HepG2 (cell line): Measurements from ENCODE around the gene CTNNA3. TPM values are rescaled to one million over a fixed set of nuclear protein-coding genes. Genes with fewer than 3 reads are reported as not detected.

Experiments used
- ATAC-seq: fragments of 200-7000 bp; cut with Tn5 transposase; 3 replicates; pipeline ENCODE4 v1.9.1; 2020; ENCODE audit warnings: mild to moderate bottlenecking, moderate library complexity
- BruUV-seq: library from RNA; stranded (reverse); fragments of 400-500 nt; replicated peaks from 2 replicates; lab custom pipeline; 2021; lab: Mats Ljungman, UMichigan
- CTCF ChIA-PET: fragments of 300-600 bp; formaldehyde crosslinking; extraction: SDS; loops from one replicate; lab custom pipeline; 2021; ENCODE audit warnings: low total read pairs, inconsistent platforms, low intra/inter-chr PET ratio; lab: Yijun Ruan, JAX
- POLR2A ChIA-PET: fragments of 350-600 bp; sonication (Branson Sonifier 250); formaldehyde crosslinking; loops from one replicate; lab custom pipeline; 2020; ENCODE audit warnings: antibody characterized with exemption, inconsistent platforms; lab: Yijun Ruan, JAX
- DNase-seq: peaks from one replicate; pipeline ENCODE4 v3.0.0-alpha.2; 2015; ENCODE audit warnings: low spot score
- FAIRE-seq: peaks from 3 replicates; lab custom pipeline; 2011; peaks lifted over from hg19 to GRCh38; lab: Jason Lieb, UNC
- H2AFZ ChIP-seq: one replicate; pipeline ENCODE4 v1.6.1; 2011; ENCODE audit warnings: low read length, inconsistent platforms
- H3K27ac ChIP-seq: fragments of 300-600 bp; 3 replicates; pipeline ENCODE4 v1.8.0; 2011; ENCODE audit warnings: mixed run types, mild to moderate bottlenecking, mixed read lengths, low read length, inconsistent platforms; ENCODE audit not compliant: insufficient read depth; ENCODE audit errors: extremely low read length
- H3K27me3 ChIP-seq, 2 experiments: fragments of 200-600 bp in 1 of 2; 2 replicates in 1 of 2; 3 replicates in 1 of 2; pipeline versions ENCODE4 v1.6.0 to v1.8.0; 2011; ENCODE audit warnings: low read length in 2 of 2, mild to moderate bottlenecking in 2 of 2, moderate library complexity in 2 of 2, inconsistent platforms in 1 of 2; ENCODE audit not compliant: insufficient read depth in 2 of 2, control insufficient read depth in 1 of 2
- H3K36me3 ChIP-seq, 2 experiments: fragments of 200-600 bp in 1 of 2; replicated peaks in 1 of 2; 2 replicates in 1 of 2; 3 replicates in 1 of 2; pipeline versions ENCODE4 v1.5.1 to v1.8.0; 2011; ENCODE audit warnings: low read length in 2 of 2, inconsistent platforms in 1 of 2; ENCODE audit not compliant: insufficient read depth in 2 of 2, control insufficient read depth in 1 of 2
- H3K4me1 ChIP-seq: 2 replicates; pipeline ENCODE4 v1.5.1; 2012; ENCODE audit warnings: low read length, inconsistent platforms; ENCODE audit not compliant: insufficient read depth
- H3K4me2 ChIP-seq: 2 replicates; pipeline ENCODE4 v1.6.0; 2011; ENCODE audit warnings: low read depth, low read length, inconsistent platforms
- H3K4me3 ChIP-seq, 3 experiments: fragments of 200-600 bp in 1 of 3; sonication (generic), shearing (Covaris generic) in 1 of 3; replicated peaks in 1 of 3; 2 replicates each; pipeline ENCODE4 v1.5.1; 2011 to 2016; ENCODE audit warnings: low read length in 3 of 3, inconsistent platforms in 2 of 3, low read depth in 2 of 3, mild to moderate bottlenecking in 2 of 3, control low read depth in 1 of 3, mixed read lengths in 1 of 3; ENCODE audit not compliant: insufficient read depth in 1 of 3
- H3K79me2 ChIP-seq: one replicate; pipeline ENCODE4 v1.6.1; 2011; ENCODE audit warnings: low read length, inconsistent platforms; ENCODE audit not compliant: insufficient read depth
- H3K9ac ChIP-seq: 2 replicates; pipeline ENCODE4 v1.6.0; 2011; ENCODE audit warnings: mild to moderate bottlenecking, low read depth, low read length, inconsistent platforms; ENCODE audit not compliant: insufficient read depth
- H3K9me3 ChIP-seq: 2 replicates; pipeline ENCODE4 v1.5.1; 2012; ENCODE audit warnings: mild to moderate bottlenecking, low read length
- H4K20me1 ChIP-seq: 2 replicates; pipeline ENCODE4 v1.6.0; 2011; ENCODE audit warnings: inconsistent platforms, mild to moderate bottlenecking, low read length, moderate library complexity; ENCODE audit not compliant: insufficient read depth
- CENPBD1 ChIP-seq: sonication (generic); formaldehyde crosslinking; IDR thresholded peaks from 2 replicates; pipeline ENCODE4 v1.8.0; 2022; ENCODE audit warnings: missing genetic modification reagents, low read depth, mild to moderate bottlenecking, borderline replicate concordance
- DRAP1 ChIP-seq: IDR thresholded peaks from 2 replicates; pipeline ENCODE4 v1.6.1; 2016; ENCODE audit warnings: missing genetic modification reagents, missing compliant biosample characterization
- ELF1 ChIP-seq: sonication (generic); formaldehyde crosslinking; IDR thresholded peaks from 2 replicates; pipeline ENCODE4 v1.4.0; 2020; ENCODE audit warnings: missing genetic modification reagents
- MAFF ChIP-seq: IDR thresholded peaks from 2 replicates; pipeline ENCODE4 v1.6.1; 2011; ENCODE audit warnings: low read depth, low read length, improper control_type of control experiment
- MAFK ChIP-seq, 2 experiments: IDR thresholded peaks in 1 of 2; conservative IDR thresholded peaks in 1 of 2; 2 replicates each; pipeline ENCODE4 v1.6.1; 2011; ENCODE audit warnings: improper control_type of control experiment in 2 of 2, low read length in 2 of 2
- NCOA5 ChIP-seq: sonication (generic); formaldehyde crosslinking; IDR thresholded peaks from 2 replicates; pipeline ENCODE4 v1.4.0; 2020; ENCODE audit warnings: missing genetic modification reagents
- NFE2L2 ChIP-seq: fragments of 150-350 bp; IDR thresholded peaks from 2 replicates; pipeline ENCODE4 v1.6.1; 2014; ENCODE audit warnings: low read length
- SMARCC2 ChIP-seq: fragments of 450-650 bp; IDR thresholded peaks from 2 replicates; pipeline ENCODE4 v1.6.1; 2017; ENCODE audit warnings: antibody characterized with exemption, mild to moderate bottlenecking
- SMC3 ChIP-seq: IDR thresholded peaks from 2 replicates; pipeline ENCODE4 v1.6.1; 2011; ENCODE audit warnings: low read length, improper control_type of control experiment
- TRAFD1 ChIP-seq: sonication (generic); formaldehyde crosslinking; IDR thresholded peaks from 2 replicates; pipeline ENCODE4 v1.5.1; 2020; ENCODE audit warnings: missing genetic modification reagents, mild to moderate bottlenecking, borderline replicate concordance
- ZBTB38 ChIP-seq: sonication (generic); formaldehyde crosslinking; IDR thresholded peaks from 2 replicates; pipeline ENCODE4 v1.5.1; 2020; ENCODE audit warnings: mild to moderate bottlenecking, missing genetic modification reagents
- ZNF180 ChIP-seq: sonication (generic); formaldehyde crosslinking; IDR thresholded peaks from 2 replicates; pipeline ENCODE4 v1.4.0; 2020; ENCODE audit warnings: low read depth, missing genetic modification reagents, borderline replicate concordance
- ZNF256 ChIP-seq: sonication (generic); formaldehyde crosslinking; conservative IDR thresholded peaks from 2 replicates; pipeline ENCODE4 v1.4.0; 2020; ENCODE audit warnings: missing genetic modification reagents
- ZNF441 ChIP-seq: sonication (generic); formaldehyde crosslinking; IDR thresholded peaks from 2 replicates; pipeline ENCODE4 v1.7.0; 2021; ENCODE audit warnings: missing genetic modification reagents, borderline replicate concordance
- ZNF788 ChIP-seq: sonication (generic); formaldehyde crosslinking; IDR thresholded peaks from 2 replicates; pipeline ENCODE4 v1.5.0; 2020; ENCODE audit warnings: mild to moderate bottlenecking, missing genetic modification reagents, borderline replicate concordance
- WGBS: methylation state at CpG from one replicate; pipeline ENCODE4 v1.1.6; 2017; ENCODE audit warnings: low lambda C conversion rate; 5-methylcytosine and 5-hydroxymethylcytosine counted together
- in situ Hi-C: cut with HindIII; loops from 2 replicates; pipeline ENCODE4 v1.10.0; 2017; ENCODE audit warnings: low pct_unique_long_range_greater_than_20kb; ENCODE audit not compliant: extremely low pct_ligation_motif_present
- intact Hi-C: fragments of 100-400 bp; cut with micrococcal nuclease; formaldehyde crosslinking; loops from one replicate; pipeline ENCODE4 v1.10.0; 2022; ENCODE audit not compliant: unreplicated experiment
- polyA plus RNA-seq, 8 experiments: library from polyadenylated mRNA; depleted of rRNA in 3 of 8; stranded (reverse) in 7 of 8; unstranded in 1 of 8; fragments of >200 nt; fragmentation: Illumina TruSeq in 4 of 8; extraction: Trizol in 4 of 8; gene quantifications; 2 replicates each; pipeline versions ENCODE4 v1.2.1 to v1.2.3, GENCODE V29; 2011 to 2016; ENCODE audit warnings: low read depth in 4 of 8, missing spikeins in 1 of 8, mixed read lengths in 1 of 8; ENCODE audit not compliant: insufficient read depth in 1 of 8
- total RNA-seq, 5 experiments: library from RNA; depleted of rRNA; stranded (reverse); fragments of >200 nt; fragmentation: Illumina TruSeq; extraction: Trizol; gene quantifications; 2 replicates each; pipeline ENCODE4 v1.2.3, GENCODE V29; 2016; ENCODE audit warnings: low read depth in 1 of 5

CTNNA3 gene
- total and polyA plus RNA-seq, 2 of the 13 experiments (the other 11 are each of a cell fraction or from before 2014, with no cell fraction given), result not detected

GRCh38 chr10:67011981-67012380 lies 684.0 kb downstream of the CTNNA3 start:
- in situ Hi-C loops, result no loop called here
- 2% methylated on average over 3 of the region's 3 CpGs for WGBS
- Histone ChIP-seq H3K4me2 (no peak overlapping the region), H3K9ac (no peak overlapping the region), H3K4me1 (no peaks in the 10 kb centered on the region), H3K27ac (no peak overlapping the region), H3K4me3 (no peak overlapping the region), H3K9me3 (no peaks in the 10 kb centered on the region), H3K79me2 (no peaks in the 10 kb centered on the region), H4K20me1 (no peaks in the 10 kb centered on the region), H3K27me3 (no peaks in the 10 kb centered on the region), H2AFZ (no peak overlapping the region), H3K36me3 (no peaks in the 10 kb centered on the region)
- FAIRE-seq (no peak), ATAC-seq (no peak), DNase-seq (no peak)
- CTCF ChIA-PET, result no interaction called here
- TF ChIP-seq CENPBD1 (CRISPR knock-in tag) (no peak), ZNF441 (no peak), ZNF180 (CRISPR knock-in tag) (no peak), SMARCC2 (no peak), ZNF256 (CRISPR knock-in tag) (no peak), SMC3 (no peak), NCOA5 (CRISPR knock-in tag) (no peak)
- intact Hi-C loops, result no loop called here
- no TSS peak for BruUV-seq
- POLR2A ChIA-PET, result no interaction called here

GRCh38 chr10:67011480-67011879 lies 684.5 kb downstream of the CTNNA3 start:
- Histone ChIP-seq H3K9me3 (no peaks in the 10 kb centered on the region), H3K4me2 (no peak overlapping the region), H3K27me3 (no peaks in the 10 kb centered on the region), H2AFZ (no peak overlapping the region), H3K9ac (no peak overlapping the region), H3K79me2 (no peaks in the 10 kb centered on the region), H3K4me3 (no peak overlapping the region), H4K20me1 (no peaks in the 10 kb centered on the region), H3K4me1 (no peaks in the 10 kb centered on the region), H3K36me3 (no peaks in the 10 kb centered on the region), H3K27ac (no peak overlapping the region)
- TF ChIP-seq NFE2L2 (no peak), DRAP1 (CRISPR knock-in tag) (no peak), MAFF (peak; percentile 52; the same call in 1 of the 2 replicates), ZBTB38 (CRISPR knock-in tag) (no peak), ZNF788 (no peak), MAFK (conservative IDR thresholded peaks at IDR 0.05 in 1 of 2, IDR thresholded peaks at IDR 0.05 in 1 of 2; ENCODE audit: low read length in 2 of 2) (peak; percentile 57 to 67), ELF1 (CRISPR knock-in tag) (no peak), TRAFD1 (CRISPR knock-in tag) (no peak)
- 50% methylated on average over 1 of the region's 1 CpG for WGBS
- CTCF ChIA-PET, result no interaction called here
- no TSS peak for BruUV-seq
- FAIRE-seq (no peak), ATAC-seq (no peak), DNase-seq (no peak)
- intact Hi-C loops (no loop called here), in situ Hi-C loops (no loop called here)
- POLR2A ChIA-PET, result no interaction called here
